ENCODE results near the gene RNPEPL1. TPM values are rescaled to one million over a fixed set of nuclear protein-coding genes. Genes with fewer than 3 reads are reported as not detected.
A peak's percentile ranks its signal among the peaks of the same experiment; 100 is the strongest.

The RNPEPL1 gene
- total RNA-seq, 4 donors from 2014 or later = 57.3 to 135 (median 70.2) TPM

DNA sequence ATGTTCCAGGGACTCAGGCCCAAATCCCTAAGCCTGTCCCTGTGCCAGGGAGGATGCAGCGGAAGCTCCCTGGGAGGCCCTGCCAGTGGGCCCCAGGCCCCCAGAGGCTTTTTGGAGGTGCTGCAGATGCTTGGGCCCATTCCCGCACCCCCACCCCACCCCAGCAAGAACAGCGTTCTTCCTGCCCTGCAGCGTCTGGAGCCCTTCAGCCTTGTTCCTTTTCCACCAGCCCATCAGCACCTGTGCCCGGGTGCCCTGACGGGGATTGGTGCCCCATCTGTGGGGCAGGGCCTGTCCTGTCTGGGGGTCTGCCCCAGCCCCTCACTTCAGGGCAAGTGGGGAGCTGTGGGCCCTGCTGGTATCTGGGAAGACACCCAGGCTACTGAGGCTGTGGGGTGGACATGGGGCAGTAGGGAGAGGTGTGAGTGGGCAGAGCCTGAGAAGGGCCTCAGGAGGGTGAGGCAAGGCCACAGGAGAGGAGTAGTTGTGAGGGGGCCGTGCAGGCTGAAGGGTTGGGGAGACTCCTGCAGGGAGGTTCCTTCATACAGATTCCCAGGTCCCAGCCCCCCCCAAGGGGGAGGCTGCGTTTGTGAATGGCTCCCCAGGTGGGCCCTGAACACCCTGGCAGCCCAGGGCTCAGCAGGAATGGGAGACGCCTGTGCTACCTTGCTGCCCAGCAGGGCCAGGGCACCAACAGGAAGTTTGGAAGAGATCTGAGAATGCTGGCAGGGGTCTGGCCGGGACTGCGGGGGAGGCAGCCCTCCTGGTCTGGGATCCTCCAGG lies 2.4 kb downstream of the RNPEPL1 start:
- peak overlapping the region in 1 of 4 donors; percentile 73 for H3K4me3 ChIP-seq
- no peaks in the 10 kb centered on the region for H3K9me3 ChIP-seq
- no peak overlapping the region for H3K27ac ChIP-seq (replicated peaks in 1 of 4)
- H3K27me3 ChIP-seq = no peaks in the 10 kb centered on the region
- intact Hi-C loops (cut with DNase I) = no loop called here
- 76% methylated on average over 6 of the region's 11 CpGs for WGBS
- no peak for DNase-seq (ENCODE audit: extremely low spot score)
- peaks cover 20 to 43% (median 40%) of the 10 kb centered on the region in 4 donors for H3K36me3 ChIP-seq
- peaks cover 38 to 56% (median 50%) of the 10 kb centered on the region in 4 donors for H3K4me1 ChIP-seq
- TF ChIP-seq, protein P1, sequence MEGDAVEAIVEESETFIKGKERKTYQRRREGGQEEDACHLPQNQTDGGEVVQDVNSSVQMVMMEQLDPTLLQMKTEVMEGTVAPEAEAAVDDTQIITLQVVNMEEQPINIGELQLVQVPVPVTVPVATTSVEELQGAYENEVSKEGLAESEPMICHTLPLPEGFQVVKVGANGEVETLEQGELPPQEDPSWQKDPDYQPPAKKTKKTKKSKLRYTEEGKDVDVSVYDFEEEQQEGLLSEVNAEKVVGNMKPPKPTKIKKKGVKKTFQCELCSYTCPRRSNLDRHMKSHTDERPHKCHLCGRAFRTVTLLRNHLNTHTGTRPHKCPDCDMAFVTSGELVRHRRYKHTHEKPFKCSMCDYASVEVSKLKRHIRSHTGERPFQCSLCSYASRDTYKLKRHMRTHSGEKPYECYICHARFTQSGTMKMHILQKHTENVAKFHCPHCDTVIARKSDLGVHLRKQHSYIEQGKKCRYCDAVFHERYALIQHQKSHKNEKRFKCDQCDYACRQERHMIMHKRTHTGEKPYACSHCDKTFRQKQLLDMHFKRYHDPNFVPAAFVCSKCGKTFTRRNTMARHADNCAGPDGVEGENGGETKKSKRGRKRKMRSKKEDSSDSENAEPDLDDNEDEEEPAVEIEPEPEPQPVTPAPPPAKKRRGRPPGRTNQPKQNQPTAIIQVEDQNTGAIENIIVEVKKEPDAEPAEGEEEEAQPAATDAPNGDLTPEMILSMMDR (IDR thresholded peaks at IDR 0.05) = no peak
- no peak for TF ChIP-seq POLR2AphosphoS5 (IDR thresholded peaks at IDR 0.05)
- no peak for TF ChIP-seq POLR2A (IDR thresholded peaks at IDR 0.05; ENCODE audit: low read depth)
- no peak for TF ChIP-seq EP300 (IDR thresholded peaks at IDR 0.05)

DNA sequence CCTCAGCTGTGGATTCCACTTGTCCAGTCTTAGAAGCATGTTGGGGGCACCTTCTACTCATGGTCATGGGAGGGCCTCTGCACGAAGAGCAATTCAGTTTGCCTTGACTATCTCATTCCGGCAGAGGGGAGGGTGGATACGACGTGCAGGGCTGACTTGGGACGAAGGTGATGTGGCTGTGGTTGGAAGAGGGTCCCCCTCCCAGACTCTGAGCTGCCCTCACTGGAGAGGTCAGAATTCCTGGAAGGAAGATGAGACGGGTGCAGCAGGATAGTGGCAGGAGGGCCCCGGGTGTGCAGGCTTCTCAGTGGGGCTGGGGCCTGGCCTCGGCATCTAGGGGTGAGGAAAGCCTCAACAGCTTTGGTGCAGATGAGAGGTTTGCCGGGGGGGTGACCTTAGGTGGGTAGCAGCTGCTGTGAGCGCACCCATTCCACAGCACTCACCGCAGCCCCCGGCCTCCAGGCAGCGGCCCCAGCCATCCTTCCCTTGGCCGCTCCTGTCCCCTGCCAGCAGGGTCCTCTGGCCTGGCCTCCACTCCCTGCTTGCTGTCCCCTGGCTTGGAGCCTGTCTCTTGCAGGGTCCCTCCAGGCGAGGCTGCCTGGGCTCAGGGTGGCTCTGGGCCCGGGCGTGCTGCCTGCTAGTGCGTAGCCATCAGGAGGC lies 3.2 kb downstream of the RNPEPL1 start:
- Histone ChIP-seq H3K4me3 (no peak overlapping the region), H3K36me3 (peaks cover 23 to 50% (median 47%) of the 10 kb centered on the region in 4 donors), H3K27me3 (no peaks in the 10 kb centered on the region), H3K4me1 (peaks cover 33 to 49% (median 43%) of the 10 kb centered on the region in 4 donors), H3K27ac (replicated peaks in 1 of 4) (no peak overlapping the region), H3K9me3 (no peaks in the 10 kb centered on the region)
- intact Hi-C loops (cut with DNase I) = no loop called here
- 85% methylated on average over 10 of the region's 18 CpGs for WGBS
- no peak for TF ChIP-seq POLR2A (IDR thresholded peaks at IDR 0.05; ENCODE audit: low read depth)
- TF ChIP-seq, protein P1 (IDR thresholded peaks at IDR 0.05) = no peak
- no peak for TF ChIP-seq POLR2AphosphoS5 (IDR thresholded peaks at IDR 0.05)
- TF ChIP-seq EP300 (IDR thresholded peaks at IDR 0.05) = no peak
- no peak for DNase-seq (ENCODE audit: extremely low spot score)

DNA sequence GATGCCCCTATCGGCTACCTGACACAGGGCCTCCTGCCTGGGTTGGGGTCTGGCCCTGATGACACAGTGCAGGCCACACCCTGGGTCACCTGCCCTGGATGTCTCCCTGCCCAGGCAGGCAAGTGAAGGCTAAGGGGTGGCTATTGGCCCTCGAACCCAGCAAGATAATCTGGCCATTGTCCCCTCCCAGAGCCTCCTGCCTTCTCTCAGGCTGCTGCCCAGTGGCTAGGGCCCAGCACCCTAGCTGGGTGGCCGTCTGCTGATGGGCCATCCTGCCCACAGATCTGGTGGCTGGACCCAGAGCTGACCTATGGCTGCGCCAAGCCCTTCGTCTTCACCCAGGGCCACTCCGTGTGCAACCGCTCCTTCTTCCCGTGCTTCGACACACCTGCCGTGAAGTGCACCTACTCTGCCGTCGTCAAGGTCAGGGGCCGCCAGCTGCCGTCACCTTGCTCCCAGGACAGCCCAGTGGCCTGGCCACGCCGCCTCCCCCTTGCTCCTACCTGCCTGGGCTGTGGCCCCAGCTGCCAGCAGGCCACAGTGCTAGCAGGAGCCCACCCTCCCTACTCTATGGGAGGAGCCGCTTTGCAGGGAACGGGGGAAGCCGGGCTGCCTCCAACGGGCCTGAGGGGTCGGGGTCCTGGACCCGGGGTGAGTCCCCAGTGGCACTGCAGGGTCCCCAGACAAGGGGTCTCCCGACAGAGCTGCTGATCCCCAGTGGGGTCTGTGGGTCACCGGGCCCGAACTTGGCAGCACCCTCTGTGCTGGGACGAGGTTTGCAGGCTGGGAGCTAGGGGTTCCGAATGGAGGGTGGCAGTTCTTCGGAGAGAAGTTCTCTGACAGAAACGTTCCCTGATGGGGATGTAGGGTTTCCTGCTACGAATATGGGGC lies 4.1 kb downstream of the RNPEPL1 start:
- Histone ChIP-seq H3K4me1 (peaks cover 24 to 42% (median 34%) of the 10 kb centered on the region in 4 donors), H3K9me3 (no peaks in the 10 kb centered on the region), H3K27me3 (no peaks in the 10 kb centered on the region), H3K36me3 (peaks cover 32 to 59% (median 56%) of the 10 kb centered on the region in 4 donors), H3K27ac (replicated peaks in 1 of 4) (no peak overlapping the region), H3K4me3 (no peak overlapping the region)
- intact Hi-C loops (cut with DNase I) = no loop called here
- TF ChIP-seq POLR2A (IDR thresholded peaks at IDR 0.05; ENCODE audit: low read depth) (no peak), POLR2AphosphoS5 (IDR thresholded peaks at IDR 0.05) (no peak), EP300 (IDR thresholded peaks at IDR 0.05) (no peak)
- TF ChIP-seq, protein P1 (IDR thresholded peaks at IDR 0.05) = no peak
- no peak for DNase-seq (ENCODE audit: extremely low spot score)
- WGBS = 86% methylated on average over 22 of the region's 30 CpGs

DNA sequence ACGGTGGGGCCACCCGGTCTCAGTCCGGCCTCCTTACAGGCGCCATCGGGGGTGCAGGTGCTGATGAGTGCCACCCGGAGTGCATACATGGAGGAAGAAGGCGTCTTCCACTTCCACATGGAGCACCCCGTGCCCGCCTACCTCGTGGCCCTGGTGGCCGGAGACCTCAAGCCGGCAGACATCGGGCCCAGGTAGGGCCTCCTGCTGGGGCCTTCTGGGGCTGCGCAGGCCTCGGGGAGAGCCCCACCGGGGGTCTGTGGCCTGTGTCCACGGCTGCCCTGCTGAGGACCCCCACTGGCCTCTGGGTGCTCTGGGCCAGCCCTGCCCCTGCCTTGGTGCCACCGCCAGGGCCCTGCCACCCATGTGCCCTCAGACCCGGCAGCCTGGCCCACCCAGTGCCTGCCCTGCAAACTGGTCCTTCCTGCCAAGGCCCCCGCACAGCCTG lies 4.8 kb downstream of the RNPEPL1 start:
- intact Hi-C loops (cut with DNase I) = no loop called here
- H3K4me3 ChIP-seq = no peak overlapping the region
- no peaks in the 10 kb centered on the region for H3K9me3 ChIP-seq
- TF ChIP-seq POLR2AphosphoS5 (IDR thresholded peaks at IDR 0.05) (no peak), POLR2A (IDR thresholded peaks at IDR 0.05; ENCODE audit: low read depth) (no peak), EP300 (IDR thresholded peaks at IDR 0.05) (no peak)
- TF ChIP-seq, protein P1 (IDR thresholded peaks at IDR 0.05) = no peak
- H3K4me1 ChIP-seq = peaks cover 22 to 40% (median 31%) of the 10 kb centered on the region in 4 donors
- H3K27me3 ChIP-seq = no peaks in the 10 kb centered on the region
- no peak overlapping the region for H3K27ac ChIP-seq (replicated peaks in 1 of 4)
- DNase-seq (ENCODE audit: extremely low spot score) = no peak
- 90% methylated on average over 11 of the region's 20 CpGs for WGBS
- peaks cover 39 to 66% (median 63%) of the 10 kb centered on the region in 4 donors for H3K36me3 ChIP-seq
